ENCODE data around the gene FAM20B.

The FAM20B gene

GRCh38 chr1:179029321-179029759 lies 3.6 kb downstream of the FAM20B start:
- Histone ChIP-seq H3K27ac (ENCODE audit: poor library complexity, severe bottlenecking) (no peak overlapping the region), H3K4me1 (ENCODE audit: insufficient read depth, poor library complexity, severe bottlenecking) (peaks cover 12% of the 10 kb centered on the region), H3K4me3 (ENCODE audit: severe bottlenecking) (no peak overlapping the region), H3K9me3 (ENCODE audit: severe bottlenecking) (no peaks in the 10 kb centered on the region), H3K27me3 (ENCODE audit: insufficient read depth, poor library complexity, severe bottlenecking) (no peaks in the 10 kb centered on the region), H3K36me3 (ENCODE audit: low read depth) (no peaks in the 10 kb centered on the region)
- TF ChIP-seq CTCF (IDR thresholded peaks at IDR 0.05; ENCODE audit: poor library complexity, severe bottlenecking): no peak
- ATAC-seq (ENCODE audit: low read depth): no peak
- no peak for DNase-seq (ENCODE audit: low spot score)

- DNase-seq (ENCODE audit: low spot score): no peak
- peaks cover 12% of the 10 kb centered on the region for H3K4me1 ChIP-seq (ENCODE audit: insufficient read depth, poor library complexity, severe bottlenecking)
- no peak for TF ChIP-seq CTCF (IDR thresholded peaks at IDR 0.05; ENCODE audit: poor library complexity, severe bottlenecking)
- no peak overlapping the region for H3K4me3 ChIP-seq (ENCODE audit: severe bottlenecking)
- no peak overlapping the region for H3K27ac ChIP-seq (ENCODE audit: poor library complexity, severe bottlenecking)
- no peaks in the 10 kb centered on the region for H3K27me3 ChIP-seq (ENCODE audit: insufficient read depth, poor library complexity, severe bottlenecking)
- ATAC-seq (ENCODE audit: low read depth): no peak
- H3K36me3 ChIP-seq (ENCODE audit: low read depth): no peaks in the 10 kb centered on the region
- no peaks in the 10 kb centered on the region for H3K9me3 ChIP-seq (ENCODE audit: severe bottlenecking)
Measured at GRCh38 chr1:179030130-179030529, 4.4 kb downstream of the FAM20B start.

GRCh38 chr1:179030683-179031082 lies 5.0 kb downstream of the FAM20B start:
- H3K4me1 ChIP-seq (ENCODE audit: insufficient read depth, poor library complexity, severe bottlenecking): peaks cover 12% of the 10 kb centered on the region

GRCh38 chr1:179031284-179031683 lies 5.6 kb downstream of the FAM20B start:
- H3K9me3 ChIP-seq (ENCODE audit: severe bottlenecking): no peaks in the 10 kb centered on the region
- no peak for TF ChIP-seq CTCF (IDR thresholded peaks at IDR 0.05; ENCODE audit: poor library complexity, severe bottlenecking)
- no peak for ATAC-seq (ENCODE audit: low read depth)
- H3K27me3 ChIP-seq (ENCODE audit: insufficient read depth, poor library complexity, severe bottlenecking): no peaks in the 10 kb centered on the region
- no peak overlapping the region for H3K4me3 ChIP-seq (ENCODE audit: severe bottlenecking)
- H3K4me1 ChIP-seq (ENCODE audit: insufficient read depth, poor library complexity, severe bottlenecking): peaks cover 12% of the 10 kb centered on the region
- no peaks in the 10 kb centered on the region for H3K36me3 ChIP-seq (ENCODE audit: low read depth)
- DNase-seq (ENCODE audit: low spot score): no peak
- no peak overlapping the region for H3K27ac ChIP-seq (ENCODE audit: poor library complexity, severe bottlenecking)

More at GRCh38 chr1:179030683-179031082, 5.0 kb downstream of the FAM20B start:
- no peak for TF ChIP-seq CTCF (IDR thresholded peaks at IDR 0.05; ENCODE audit: poor library complexity, severe bottlenecking)
- H3K27ac ChIP-seq (ENCODE audit: poor library complexity, severe bottlenecking): no peak overlapping the region
- H3K27me3 ChIP-seq (ENCODE audit: insufficient read depth, poor library complexity, severe bottlenecking): no peaks in the 10 kb centered on the region
- DNase-seq (ENCODE audit: low spot score): no peak
- no peaks in the 10 kb centered on the region for H3K9me3 ChIP-seq (ENCODE audit: severe bottlenecking)
- no peaks in the 10 kb centered on the region for H3K36me3 ChIP-seq (ENCODE audit: low read depth)
- no peak for ATAC-seq (ENCODE audit: low read depth)
- no peak overlapping the region for H3K4me3 ChIP-seq (ENCODE audit: severe bottlenecking)

GRCh38 chr1:179031855-179032513 lies 6.3 kb downstream of the FAM20B start:
- no peaks in the 10 kb centered on the region for H3K36me3 ChIP-seq (ENCODE audit: low read depth)
- no peak for TF ChIP-seq CTCF (IDR thresholded peaks at IDR 0.05; ENCODE audit: poor library complexity, severe bottlenecking)
- no peaks in the 10 kb centered on the region for H3K9me3 ChIP-seq (ENCODE audit: severe bottlenecking)
- H3K27ac ChIP-seq (ENCODE audit: poor library complexity, severe bottlenecking): no peak overlapping the region
- no peak for DNase-seq (ENCODE audit: low spot score)
- no peak overlapping the region for H3K4me3 ChIP-seq (ENCODE audit: severe bottlenecking)
- peak; percentile 39; the same call in 1 of the 3 replicates for ATAC-seq (ENCODE audit: low read depth)
- H3K4me1 ChIP-seq (ENCODE audit: insufficient read depth, poor library complexity, severe bottlenecking): peaks cover 15% of the 10 kb centered on the region
- no peaks in the 10 kb centered on the region for H3K27me3 ChIP-seq (ENCODE audit: insufficient read depth, poor library complexity, severe bottlenecking)
